A673 (cell line): ENCODE results near the gene CD8B2. TPM values are rescaled to one million over a fixed set of nuclear protein-coding genes. Genes with fewer than 3 reads are reported as not detected.
"Not testable (repeated sequence)": the region's sequence is repeated elsewhere in the genome, so short reads cannot be mapped to it uniquely, and the experiment has no call there.

ENCODE experiments used
- Bru-seq: library from RNA; stranded (reverse); fragments of 400-500 nt; gene quantifications from one replicate; lab custom pipeline; 2021; lab: Mats Ljungman, UMichigan
- BruChase-seq, 2 experiments: library from RNA; stranded (reverse); fragments of 400-500 nt; gene quantifications; one replicate each; lab custom pipeline; 2021; lab: Mats Ljungman, UMichigan
- BruUV-seq: library from RNA; stranded (reverse); fragments of 400-500 nt; replicated peaks from 2 replicates; lab custom pipeline; 2021; lab: Mats Ljungman, UMichigan
- CTCF ChIA-PET: fragments of 300-600 bp; sonication (Branson Sonifier 250); formaldehyde crosslinking; loops from one replicate; lab custom pipeline; 2022; ENCODE audit warnings: antibody characterized with exemption; lab: Charles Lee
- POLR2A ChIA-PET: fragments of 300-600 bp; sonication (Branson Sonifier 250); formaldehyde crosslinking; loops from one replicate; lab custom pipeline; 2022; ENCODE audit warnings: antibody characterized with exemption; ENCODE audit not compliant: low non-redundant PET; lab: Charles Lee
- DNase-seq: peaks from one replicate; pipeline ENCODE4 v3.0.0-alpha.2; 2015; ENCODE audit warnings: low spot score
- H3K27ac ChIP-seq: fragments of 200-600 bp; sonication (generic); 2 replicates; pipeline ENCODE4 v1.5.1; 2016; ENCODE audit warnings: mixed run types, low read depth, mild to moderate bottlenecking, mixed read lengths, antibody characterized with exemption, low read length; ENCODE audit not compliant: poor library complexity, severe bottlenecking
- H3K27me3 ChIP-seq: fragments of 200-600 bp; sonication (generic); replicated peaks from 2 replicates; pipeline ENCODE4 v1.6.1; 2017; ENCODE audit warnings: mixed run types, low read depth, mild to moderate bottlenecking, mixed read lengths, antibody characterized with exemption, low read length; ENCODE audit not compliant: insufficient read depth, poor library complexity
- H3K36me3 ChIP-seq: fragments of 200-600 bp; sonication (generic); 2 replicates; pipeline ENCODE4 v1.6.1; 2016; ENCODE audit warnings: mixed run types, mild to moderate bottlenecking, mixed read lengths, antibody characterized with exemption, low read length; ENCODE audit not compliant: insufficient read depth, poor library complexity, severe bottlenecking
- H3K4me1 ChIP-seq: fragments of 200-600 bp; sonication (generic); 2 replicates; pipeline ENCODE4 v1.6.1; 2017; ENCODE audit warnings: mixed run types, mild to moderate bottlenecking, mixed read lengths, antibody characterized with exemption, low read length; ENCODE audit not compliant: insufficient read depth, poor library complexity, severe bottlenecking
- H3K4me3 ChIP-seq: fragments of 200-600 bp; sonication (generic); 2 replicates; pipeline ENCODE4 v1.5.1; 2016; ENCODE audit warnings: low read depth, mixed run types, mild to moderate bottlenecking, mixed read lengths, low read length; ENCODE audit not compliant: poor library complexity, severe bottlenecking
- H3K9me3 ChIP-seq: fragments of 200-600 bp; sonication (generic); 2 replicates; pipeline ENCODE4 v1.6.1; 2016; ENCODE audit warnings: mixed run types, low read depth, mild to moderate bottlenecking, mixed read lengths, antibody characterized with exemption, low read length; ENCODE audit not compliant: poor library complexity, severe bottlenecking
- intact Hi-C: fragments of 100-400 bp; cut with micrococcal nuclease; formaldehyde crosslinking; loops from one replicate; pipeline ENCODE4 v1.10.0; 2022; ENCODE audit not compliant: unreplicated experiment
- long read RNA-seq: library from polyadenylated mRNA; stranded (forward); transcript quantifications from one replicate; pipeline ENCODE4 v2.0.0, GENCODE V29; 2022
- total RNA-seq: library from RNA; stranded (reverse); gene quantifications from 2 replicates; pipeline ENCODE4 v1.2.3, GENCODE V29; 2021

CD8B2 gene
- total RNA-seq (not detected in 2 replicates), Bru-seq, nascent RNA (not detected), BruChase-seq, experiment 1, labeled RNA remaining after a 2-hour chase (not detected), BruChase-seq, experiment 2, labeled RNA remaining after a 6-hour chase (not detected)
- long read RNA-seq = 0 reads

GRCh38 chr2:106486551-106487385 is at the start of gene CD8B2:
Gene CD8B2, plus strand, starts transcription at chr2:106487364. Its CDS starts 63 bp downstream, at chr2:106487427.
- intact Hi-C loops, H3K4me1 ChIP-seq, CTCF ChIA-PET, H3K27me3 ChIP-seq, H3K4me3 ChIP-seq, DNase-seq, POLR2A ChIA-PET, BruUV-seq, H3K9me3 ChIP-seq, H3K27ac ChIP-seq, H3K36me3 ChIP-seq: not testable (repeated sequence)

GRCh38 chr2:106461882-106462281 is 25.3 kb upstream of the CD8B2 start:
- DNase-seq, H3K27me3 ChIP-seq, H3K9me3 ChIP-seq, H3K36me3 ChIP-seq, BruUV-seq, H3K27ac ChIP-seq, H3K4me3 ChIP-seq, POLR2A ChIA-PET, intact Hi-C loops, H3K4me1 ChIP-seq, CTCF ChIA-PET: not testable (repeated sequence)

GRCh38 chr2:106467516-106467915 is 19.6 kb upstream of the CD8B2 start:
- H3K9me3 ChIP-seq, H3K27me3 ChIP-seq: not testable (repeated sequence)

GRCh38 chr2:106468107-106468506 is 19.1 kb upstream of the CD8B2 start, which contains the start of gene RGPD3:
Gene RGPD3, minus strand, starts transcription at chr2:106468413. Its CDS starts 125 bp downstream, at chr2:106468288.
- DNase-seq, BruUV-seq, H3K4me3 ChIP-seq, H3K9me3 ChIP-seq, H3K4me1 ChIP-seq, H3K36me3 ChIP-seq, H3K27me3 ChIP-seq, CTCF ChIA-PET, POLR2A ChIA-PET, H3K27ac ChIP-seq, intact Hi-C loops: not testable (repeated sequence)

More at GRCh38 chr2:106467516-106467915, 19.6 kb upstream of the CD8B2 start:
- BruUV-seq, H3K27ac ChIP-seq, POLR2A ChIA-PET, H3K4me3 ChIP-seq, H3K36me3 ChIP-seq, CTCF ChIA-PET, H3K4me1 ChIP-seq, DNase-seq, intact Hi-C loops: not testable (repeated sequence)

- H3K27me3 ChIP-seq, DNase-seq, H3K4me3 ChIP-seq, H3K27ac ChIP-seq, intact Hi-C loops, H3K4me1 ChIP-seq, CTCF ChIA-PET, H3K9me3 ChIP-seq, H3K36me3 ChIP-seq, POLR2A ChIA-PET, BruUV-seq: not testable (repeated sequence)
These were observed 16.5 kb upstream of the CD8B2 start for GRCh38 chr2:106470658-106471057.

- H3K27ac ChIP-seq, H3K27me3 ChIP-seq, H3K4me3 ChIP-seq, H3K9me3 ChIP-seq, CTCF ChIA-PET, H3K36me3 ChIP-seq, BruUV-seq, intact Hi-C loops, DNase-seq, H3K4me1 ChIP-seq, POLR2A ChIA-PET: not testable (repeated sequence)
These were observed 9.5 kb upstream of the CD8B2 start for GRCh38 chr2:106477647-106478046.

GRCh38 chr2:106479563-106479962 is 7.6 kb upstream of the CD8B2 start:
- intact Hi-C loops, H3K4me1 ChIP-seq, H3K36me3 ChIP-seq, H3K4me3 ChIP-seq, CTCF ChIA-PET, BruUV-seq, H3K9me3 ChIP-seq, POLR2A ChIA-PET, DNase-seq, H3K27me3 ChIP-seq, H3K27ac ChIP-seq: not testable (repeated sequence)
